ENCODE data around the gene TTLL1. TPM values are rescaled to one million over a fixed set of nuclear protein-coding genes. Genes with fewer than 3 reads are reported as not detected.
A peak's percentile ranks its signal among the peaks of the same experiment; 100 is the strongest.

Gene TTLL1
- total and polyA plus RNA-seq, 2 donors from 2014 or later, result 8.4 to 11.5 TPM

- Histone ChIP-seq H3K27me3 (ENCODE audit: control insufficient read depth, insufficient read depth, low read length) (no peaks in the 10 kb centered on the region), H3K27ac (ENCODE audit: low read depth in 2 of 2, low read length in 2 of 2) (no peak overlapping the region), H3K36me3 (ENCODE audit: control insufficient read depth in 2 of 3, insufficient read depth in 3 of 3, low read length in 3 of 3) (no peaks in the 10 kb centered on the region), H3K9ac (ENCODE audit: low read length in 3 of 3) (no peak overlapping the region), H3K4me1 (ENCODE audit: control insufficient read depth in 2 of 3, insufficient read depth in 2 of 3, low read depth in 1 of 3, low read length in 3 of 3) (no peaks in the 10 kb centered on the region), H3K4me3 (ENCODE audit: low read length in 3 of 3) (no peak overlapping the region), H3K9me3 (ENCODE audit: control insufficient read depth in 2 of 3, insufficient read depth in 1 of 3, low read length in 3 of 3) (no peaks in the 10 kb centered on the region)
- FAIRE-seq (no peak), DNase-seq (no peak)
- TF ChIP-seq, protein P1, sequence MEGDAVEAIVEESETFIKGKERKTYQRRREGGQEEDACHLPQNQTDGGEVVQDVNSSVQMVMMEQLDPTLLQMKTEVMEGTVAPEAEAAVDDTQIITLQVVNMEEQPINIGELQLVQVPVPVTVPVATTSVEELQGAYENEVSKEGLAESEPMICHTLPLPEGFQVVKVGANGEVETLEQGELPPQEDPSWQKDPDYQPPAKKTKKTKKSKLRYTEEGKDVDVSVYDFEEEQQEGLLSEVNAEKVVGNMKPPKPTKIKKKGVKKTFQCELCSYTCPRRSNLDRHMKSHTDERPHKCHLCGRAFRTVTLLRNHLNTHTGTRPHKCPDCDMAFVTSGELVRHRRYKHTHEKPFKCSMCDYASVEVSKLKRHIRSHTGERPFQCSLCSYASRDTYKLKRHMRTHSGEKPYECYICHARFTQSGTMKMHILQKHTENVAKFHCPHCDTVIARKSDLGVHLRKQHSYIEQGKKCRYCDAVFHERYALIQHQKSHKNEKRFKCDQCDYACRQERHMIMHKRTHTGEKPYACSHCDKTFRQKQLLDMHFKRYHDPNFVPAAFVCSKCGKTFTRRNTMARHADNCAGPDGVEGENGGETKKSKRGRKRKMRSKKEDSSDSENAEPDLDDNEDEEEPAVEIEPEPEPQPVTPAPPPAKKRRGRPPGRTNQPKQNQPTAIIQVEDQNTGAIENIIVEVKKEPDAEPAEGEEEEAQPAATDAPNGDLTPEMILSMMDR (IDR thresholded peaks at IDR 0.05; ENCODE audit: borderline replicate concordance, extremely low read depth, insufficient read depth), result no peak
- intact Hi-C loops (cut with DNase I), result no loop called here
Observed at GRCh38 chr22:43094551-43094950, 5.4 kb upstream of the TTLL1 start.

- DNase-seq, result no peak
- no peak for FAIRE-seq
- H3K4me1 ChIP-seq (ENCODE audit: control insufficient read depth in 2 of 3, insufficient read depth in 2 of 3, low read depth in 1 of 3, low read length in 3 of 3), result no peaks in the 10 kb centered on the region
- TF ChIP-seq, protein P1 (IDR thresholded peaks at IDR 0.05; ENCODE audit: borderline replicate concordance, extremely low read depth, insufficient read depth), result no peak
- H3K9ac ChIP-seq (ENCODE audit: low read length in 3 of 3), result no peak overlapping the region
- no peaks in the 10 kb centered on the region for H3K9me3 ChIP-seq (ENCODE audit: control insufficient read depth in 2 of 3, insufficient read depth in 1 of 3, low read length in 3 of 3)
- H3K4me3 ChIP-seq (ENCODE audit: low read length in 3 of 3), result no peak overlapping the region
- no peaks in the 10 kb centered on the region for H3K27me3 ChIP-seq (ENCODE audit: control insufficient read depth, insufficient read depth, low read length)
- H3K36me3 ChIP-seq (ENCODE audit: control insufficient read depth in 2 of 3, insufficient read depth in 3 of 3, low read length in 3 of 3), result no peaks in the 10 kb centered on the region
- H3K27ac ChIP-seq (ENCODE audit: low read depth in 2 of 2, low read length in 2 of 2), result no peak overlapping the region
- intact Hi-C loops (cut with DNase I), result no loop called here
Observed at GRCh38 chr22:43094085-43094484, 4.9 kb upstream of the TTLL1 start.

DNA sequence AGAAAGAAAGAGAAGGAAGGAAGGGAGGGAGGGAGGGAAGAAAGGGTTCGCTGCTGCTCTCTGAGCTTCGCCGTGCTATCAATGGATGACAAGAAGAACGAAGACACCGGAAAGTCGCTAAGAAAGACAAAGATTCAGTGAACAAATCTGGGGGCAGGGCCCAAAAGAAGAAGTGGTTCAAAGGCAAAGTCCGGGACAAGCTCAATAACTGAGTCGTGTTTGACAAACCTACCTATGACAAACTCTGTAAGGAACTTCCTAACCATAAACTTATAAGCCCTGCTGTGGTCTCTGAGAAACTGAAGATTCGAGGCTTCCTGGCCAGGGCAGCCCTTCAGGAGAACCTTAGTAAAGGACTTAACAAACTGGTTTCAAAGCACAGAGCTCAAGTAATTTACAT is 2.9 kb upstream of the TTLL1 start:
- no peaks in the 10 kb centered on the region for H3K36me3 ChIP-seq (ENCODE audit: control insufficient read depth in 2 of 3, insufficient read depth in 3 of 3, low read length in 3 of 3)
- H3K27me3 ChIP-seq (ENCODE audit: control insufficient read depth, insufficient read depth, low read length), result no peaks in the 10 kb centered on the region
- H3K4me3 ChIP-seq (ENCODE audit: low read length in 3 of 3), result no peak overlapping the region
- no peak overlapping the region for H3K27ac ChIP-seq (ENCODE audit: low read depth in 2 of 2, low read length in 2 of 2)
- H3K9me3 ChIP-seq (ENCODE audit: control insufficient read depth in 2 of 3, insufficient read depth in 1 of 3, low read length in 3 of 3), result no peaks in the 10 kb centered on the region
- FAIRE-seq, result no peak
- no peak overlapping the region for H3K9ac ChIP-seq (ENCODE audit: low read length in 3 of 3)
- intact Hi-C loops (cut with DNase I), result no loop called here
- DNase-seq, result no peak
- H3K4me1 ChIP-seq (ENCODE audit: control insufficient read depth in 2 of 3, insufficient read depth in 2 of 3, low read depth in 1 of 3, low read length in 3 of 3), result peaks cover 0 to 3% (median 0%) of the 10 kb centered on the region in 3 donors
- TF ChIP-seq, protein P1 (IDR thresholded peaks at IDR 0.05; ENCODE audit: borderline replicate concordance, extremely low read depth, insufficient read depth), result no peak

DNA sequence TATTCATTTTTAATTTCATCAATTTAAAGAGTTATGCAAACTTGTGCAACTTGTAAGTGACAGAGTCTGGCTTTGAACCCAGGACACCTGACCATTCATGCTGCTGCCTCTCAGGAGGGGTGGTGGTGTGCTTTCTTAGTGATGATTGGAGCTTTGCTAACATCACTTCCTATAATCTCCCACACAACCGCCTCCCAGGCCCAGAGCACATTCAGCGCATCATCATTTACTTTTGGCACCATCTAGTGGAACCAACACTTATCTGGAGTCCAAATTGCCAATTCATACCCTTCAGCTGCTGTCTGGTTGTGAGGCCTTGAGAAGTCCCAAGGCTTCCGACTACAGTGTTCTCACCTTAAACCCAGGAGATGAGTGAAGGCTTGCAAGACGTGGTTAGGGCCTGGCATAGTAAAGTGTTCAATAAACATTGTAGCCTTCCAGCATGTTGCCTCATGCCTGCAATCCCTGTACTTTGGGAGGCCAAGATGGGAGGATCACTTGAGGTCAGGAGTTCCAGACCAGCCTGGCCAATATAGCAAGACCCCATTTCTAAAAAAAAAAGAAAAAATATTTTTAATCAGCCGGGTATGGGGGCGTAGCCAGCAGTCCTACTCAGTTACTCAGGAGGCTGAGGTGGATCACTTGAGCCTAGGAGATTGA is 1.1 kb upstream of the TTLL1 start:
- DNase-seq, result peak; percentile 72 to 91 (median 79)
- intact Hi-C loops (cut with DNase I), result no loop called here
- H3K9me3 ChIP-seq (ENCODE audit: control insufficient read depth in 2 of 3, insufficient read depth in 1 of 3, low read length in 3 of 3), result no peaks in the 10 kb centered on the region
- TF ChIP-seq, protein P1 (IDR thresholded peaks at IDR 0.05; ENCODE audit: borderline replicate concordance, extremely low read depth, insufficient read depth), result peak; percentile 29
- H3K4me1 ChIP-seq (ENCODE audit: control insufficient read depth in 2 of 3, insufficient read depth in 2 of 3, low read depth in 1 of 3, low read length in 3 of 3), result peaks cover 0 to 3% (median 0%) of the 10 kb centered on the region in 3 donors
- H3K36me3 ChIP-seq (ENCODE audit: control insufficient read depth in 2 of 3, insufficient read depth in 3 of 3, low read length in 3 of 3), result no peaks in the 10 kb centered on the region
- H3K9ac ChIP-seq (ENCODE audit: low read length in 3 of 3), result no peak overlapping the region
- no peak for FAIRE-seq
- H3K27ac ChIP-seq (ENCODE audit: low read depth in 2 of 2, low read length in 2 of 2), result no peak overlapping the region
- no peaks in the 10 kb centered on the region for H3K27me3 ChIP-seq (ENCODE audit: control insufficient read depth, insufficient read depth, low read length)
- no peak overlapping the region for H3K4me3 ChIP-seq (ENCODE audit: low read length in 3 of 3)
